GM10847 (cell line): Measurements from ENCODE around the gene PTGIS.

ENCODE experiments used
- POLR2A ChIP-seq: IDR thresholded peaks from 2 replicates; pipeline ENCODE4 v1.6.1; 2011; ENCODE audit not compliant: insufficient read length; ENCODE audit errors: extremely low read depth

Gene PTGIS

DNA sequence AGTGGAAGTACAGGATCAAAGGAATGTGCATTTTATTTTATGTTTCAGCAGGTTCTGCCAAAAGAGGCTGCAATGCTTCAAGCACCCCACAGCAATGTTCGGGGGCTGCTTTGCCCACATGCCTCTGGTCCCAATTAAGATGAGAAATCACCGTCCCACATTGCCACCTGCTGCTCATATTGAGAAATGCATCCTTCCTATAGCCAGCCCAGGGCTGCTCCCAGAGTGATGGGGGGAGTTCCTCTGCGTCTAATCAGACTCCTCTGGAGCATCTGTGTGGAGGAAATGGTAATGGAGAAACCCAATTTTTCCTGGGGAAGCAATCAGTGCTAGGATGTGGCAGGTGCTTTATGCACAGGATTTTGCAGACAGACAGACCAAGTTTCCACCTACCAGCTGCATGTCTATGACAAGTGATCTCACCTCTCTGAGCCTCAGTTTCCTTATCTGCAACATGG is 33.7 kb downstream of the PTGIS start:
- TF ChIP-seq POLR2A, result no peak

- TF ChIP-seq POLR2A, result no peak
Measured at GRCh38 chr20:49532285-49532946, 35.5 kb downstream of the PTGIS start.

GRCh38 chr20:49529470-49529869 is 38.5 kb downstream of the PTGIS start:
- TF ChIP-seq POLR2A, result no peak

DNA sequence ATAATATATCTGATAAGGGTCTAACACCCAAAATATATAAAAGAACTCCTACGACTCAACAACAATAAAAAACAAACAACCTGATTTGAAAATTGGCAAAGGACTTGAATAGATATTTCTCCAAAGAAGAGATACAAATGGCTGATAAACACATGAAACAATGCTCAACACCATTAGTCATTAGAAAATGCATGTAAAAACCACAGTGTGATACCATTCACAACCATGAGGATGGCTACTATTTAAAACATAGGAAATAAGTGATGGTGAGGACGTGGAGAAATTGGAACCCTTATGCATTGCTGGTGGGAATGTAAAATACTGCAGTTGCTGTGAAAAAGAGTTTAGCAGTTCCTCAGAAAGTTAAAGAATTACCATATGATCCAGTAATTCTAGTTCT is 41.4 kb downstream of the PTGIS start:
- no peak for TF ChIP-seq POLR2A

- no peak for TF ChIP-seq POLR2A
Measured at GRCh38 chr20:49526056-49526455, 41.9 kb downstream of the PTGIS start.

GRCh38 chr20:49523767-49524360 is 44.1 kb downstream of the PTGIS start:
- no peak for TF ChIP-seq POLR2A

DNA sequence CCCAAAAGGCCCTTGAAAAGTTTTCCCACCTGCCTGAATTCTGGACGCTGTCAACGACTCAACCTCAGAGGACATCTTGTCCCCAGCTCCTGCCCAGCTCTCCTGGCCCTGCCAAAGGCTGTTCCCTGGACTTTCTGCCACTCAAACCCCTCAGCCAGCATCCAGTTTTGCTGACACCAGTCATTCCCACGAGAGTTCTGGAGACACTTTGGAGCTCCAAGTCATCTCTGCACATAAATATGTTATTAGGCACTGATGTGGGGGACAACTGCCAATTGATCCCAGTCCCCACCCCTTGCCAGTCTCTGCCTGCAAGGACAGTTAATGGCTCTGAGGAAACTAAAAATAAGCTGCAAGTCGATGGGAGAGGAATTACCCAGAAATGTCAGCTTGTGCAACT is 46.6 kb downstream of the PTGIS start:
- no peak for TF ChIP-seq POLR2A

DNA sequence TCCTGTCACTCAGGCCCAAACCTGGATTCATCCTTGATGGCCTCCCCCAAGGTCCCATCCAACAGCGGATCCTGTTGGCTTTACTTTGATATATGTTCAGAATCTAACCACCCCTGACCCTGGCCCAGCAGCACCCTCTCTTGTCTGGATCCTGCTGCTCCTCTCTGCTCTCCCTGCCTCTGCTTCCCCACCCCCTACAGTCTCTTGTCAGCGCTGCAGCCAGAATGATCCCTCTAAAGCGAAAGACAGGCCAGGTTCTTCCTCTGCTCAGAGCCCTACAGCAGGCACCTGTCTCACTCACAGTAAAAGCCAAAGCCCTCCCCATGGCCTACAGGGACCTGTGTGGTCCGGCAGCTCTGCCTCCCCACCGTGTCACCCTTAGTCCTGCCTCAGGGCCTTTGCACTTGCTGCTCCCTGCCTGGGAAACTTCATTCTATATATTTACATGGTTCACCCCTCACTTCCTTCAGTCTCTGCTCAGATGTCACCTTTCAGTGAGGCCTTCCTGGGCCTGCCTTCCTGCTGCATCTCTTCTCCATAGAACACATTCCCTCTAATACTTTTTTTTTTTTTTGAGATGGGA is 48.1 kb downstream of the PTGIS start:
- TF ChIP-seq POLR2A, result no peak

DNA sequence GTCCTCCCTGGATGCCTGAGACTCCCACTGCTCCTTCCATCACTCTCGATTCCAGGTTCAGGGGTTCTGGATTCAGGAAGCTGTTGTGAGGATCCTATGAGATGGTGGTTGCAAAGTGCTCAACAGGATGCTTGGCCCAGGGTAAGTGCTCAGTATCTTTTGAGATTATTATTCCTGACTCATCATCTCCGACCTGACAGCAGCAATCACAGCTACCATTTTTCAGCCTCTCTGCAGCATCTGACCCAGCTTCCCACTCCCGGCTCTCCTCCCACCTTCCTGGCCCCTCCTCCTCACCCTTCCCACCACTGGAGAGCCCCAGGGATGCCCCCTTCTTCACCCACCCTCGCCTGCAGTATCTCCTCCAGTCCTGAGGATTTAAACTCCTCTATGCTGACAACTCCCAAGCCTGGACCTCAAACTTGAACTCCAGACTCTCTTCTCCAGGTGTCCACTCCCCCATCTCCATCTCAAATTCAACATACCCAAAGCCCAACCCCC is 48.7 kb downstream of the PTGIS start:
- no peak for TF ChIP-seq POLR2A

DNA sequence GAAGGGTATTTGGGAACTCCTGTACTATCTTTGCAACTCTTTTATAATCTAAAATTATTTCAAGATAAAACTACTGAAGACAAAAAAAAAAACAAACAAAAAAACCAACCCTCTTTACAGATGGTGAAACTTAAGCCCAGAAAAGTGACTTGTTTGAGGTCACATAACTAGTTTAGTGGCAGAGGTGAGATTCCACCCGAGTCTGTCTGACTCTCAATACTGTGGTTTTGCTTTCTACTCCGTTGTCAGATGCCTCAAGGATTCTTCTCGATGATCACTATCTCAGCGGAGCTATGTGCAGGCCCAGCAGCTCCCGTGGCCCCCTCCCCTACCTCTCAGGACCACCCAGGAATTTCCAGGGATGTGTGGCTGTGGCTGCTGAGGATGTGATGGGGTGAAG is 49.4 kb downstream of the PTGIS start:
- no peak for TF ChIP-seq POLR2A

- TF ChIP-seq POLR2A, result no peak
Measured at GRCh38 chr20:49517805-49518100, 50.2 kb downstream of the PTGIS start.

DNA sequence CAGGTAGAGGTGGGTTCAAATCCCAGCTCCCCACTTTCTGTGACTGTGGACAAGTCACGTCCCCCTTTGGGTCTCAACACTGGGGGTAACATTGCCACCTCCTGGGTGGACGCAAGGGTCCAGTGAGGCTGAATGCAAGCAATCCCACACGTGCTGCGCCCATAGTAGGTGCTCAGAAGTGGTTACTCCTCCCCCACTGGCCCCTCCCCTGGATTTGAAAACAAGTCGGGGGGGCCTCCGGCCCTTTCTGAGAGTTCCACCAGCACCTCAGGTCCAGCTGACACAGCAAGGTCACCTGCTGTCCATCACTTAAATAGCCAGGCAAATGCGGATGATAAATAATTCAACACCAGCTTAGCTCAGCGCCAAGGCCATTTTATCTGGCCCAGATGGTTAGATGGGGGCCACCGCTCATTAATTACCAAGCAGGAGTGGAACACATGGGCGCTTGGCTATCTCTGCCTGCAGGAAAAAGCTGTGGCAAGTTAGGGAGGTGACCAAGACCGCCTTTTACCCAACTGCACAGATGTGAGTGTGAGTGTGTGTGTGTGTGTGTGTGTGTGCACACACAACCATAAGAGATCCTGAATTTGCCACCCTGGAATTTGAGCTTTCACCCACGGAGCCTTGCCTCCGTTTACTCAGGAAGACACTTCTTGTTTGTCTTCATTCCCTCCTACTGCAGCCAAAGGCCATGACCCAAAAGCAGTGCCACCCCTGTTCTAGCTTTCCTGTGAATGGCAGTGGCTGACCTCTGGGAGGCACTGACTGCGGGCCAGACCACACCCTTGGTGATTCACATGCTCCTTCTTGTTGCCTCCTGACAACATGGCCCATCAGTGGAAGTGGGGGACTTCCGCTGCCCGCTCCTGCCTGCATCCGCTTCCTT is 50.8 kb downstream of the PTGIS start:
- no peak for TF ChIP-seq POLR2A

- no peak for TF ChIP-seq POLR2A
Measured at GRCh38 chr20:49515586-49515985, 52.4 kb downstream of the PTGIS start.

DNA sequence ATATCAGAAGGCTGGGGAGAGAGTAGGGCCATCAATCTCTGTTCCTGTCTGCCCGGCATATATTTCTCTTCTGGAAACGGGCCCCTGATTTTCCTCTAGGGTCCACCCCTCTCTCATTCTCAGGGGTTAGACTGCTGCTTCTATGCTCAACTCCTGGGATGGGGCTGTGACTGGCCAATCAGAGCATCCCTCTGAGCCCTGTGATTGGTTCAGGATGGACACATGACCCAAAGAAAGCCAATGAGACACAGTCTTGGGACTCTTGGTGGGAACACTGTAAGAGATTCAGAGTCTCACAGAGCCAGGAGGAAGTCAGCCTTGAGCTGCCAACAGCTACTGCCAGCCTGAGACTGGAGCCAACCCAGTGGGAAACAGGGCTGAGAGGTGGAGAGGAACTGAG is 54.4 kb downstream of the PTGIS start:
- no peak for TF ChIP-seq POLR2A

DNA sequence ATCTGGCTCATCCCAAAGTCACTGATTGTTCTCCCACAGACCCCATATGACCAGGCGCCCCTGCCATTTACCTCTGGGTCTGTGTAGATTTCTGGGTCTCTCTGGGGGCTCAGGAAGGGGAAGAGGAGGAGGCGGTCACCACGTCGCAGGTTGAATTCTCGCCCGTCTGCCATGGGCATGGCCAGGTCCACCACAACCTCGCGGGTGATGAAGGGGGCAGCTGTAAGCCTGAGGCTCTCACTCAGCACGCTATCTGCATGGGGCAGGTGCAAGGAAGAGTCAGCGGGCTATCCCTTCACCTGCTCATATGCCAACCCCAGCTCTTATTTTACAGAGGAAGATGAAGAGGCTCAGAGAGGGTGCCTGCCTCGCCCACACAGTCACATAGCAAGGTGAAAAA is 54.9 kb downstream of the PTGIS start:
- no peak for TF ChIP-seq POLR2A

GRCh38 chr20:49511788-49512525 is 56.0 kb downstream of the PTGIS start:
- no peak for TF ChIP-seq POLR2A
